K562 (cell line): ENCODE data around the gene FRMD1. TPM values are rescaled to one million over a fixed set of nuclear protein-coding genes. Genes with fewer than 3 reads are reported as not detected.

Experiments
- DIDO1 ChIP-seq: fragments of 450-650 bp; IDR thresholded peaks from 2 replicates; pipeline ENCODE4 v1.6.1; 2016; ENCODE audit warnings: low read depth, missing biosample characterization, missing genetic modification characterization
- PHF20 ChIP-seq: fragments of 450-650 bp; IDR thresholded peaks from 2 replicates; pipeline ENCODE4 v1.6.1; 2018; ENCODE audit not compliant: partially characterized antibody
- TCF3 ChIP-seq: sonication (generic); formaldehyde crosslinking; IDR thresholded peaks from 2 replicates; pipeline ENCODE4 v1.4.0; 2020; ENCODE audit warnings: mild to moderate bottlenecking, missing genetic modification reagents
- ZNF165 ChIP-seq: fragments of 250-450 bp; sonication (Bioruptor Pico); IDR thresholded peaks from 2 replicates; pipeline ENCODE4 v1.4.0; 2020; ENCODE audit warnings: borderline replicate concordance
- ZNF586 ChIP-seq: fragments of 450-650 bp; formaldehyde crosslinking; conservative IDR thresholded peaks from 2 replicates; pipeline ENCODE4 v1.4.0; 2020; ENCODE audit warnings: mild to moderate bottlenecking, moderate library complexity
- polyA plus RNA-seq, 8 experiments: library from polyadenylated mRNA; depleted of rRNA in 4 of 8; stranded (reverse) in 5 of 8; unstranded in 3 of 8; fragments of >200 nt; fragmentation: Nextera tagmentation in 2 of 8; fragmentation: Illumina TruSeq in 1 of 8; extraction: Ambion mirVana in 2 of 8; extraction: Trizol in 1 of 8; gene quantifications; 2 replicates each; pipeline versions ENCODE4 v1.2.1 to v1.2.3, GENCODE V29; 2011 to 2014; ENCODE audit warnings: inconsistent platforms in 1 of 8, missing spikeins in 1 of 8
- total RNA-seq, 7 experiments: library from RNA; depleted of rRNA in 6 of 7; stranded (reverse); fragments of >200 nt in 6 of 7; fragmentation: Illumina TruSeq in 2 of 7; extraction: Trizol in 2 of 7; gene quantifications; 2 replicates each; pipeline versions ENCODE4 v1.2.1 to v1.2.3, GENCODE V29; 2011 to 2021; ENCODE audit warnings: low replicate concordance in 1 of 7
- TF ChIP-seq, protein P1 (sequence below): fragments of 450-650 bp; IDR thresholded peaks from 2 replicates; pipeline ENCODE4 v1.6.1; 2016; ENCODE audit warnings: mild to moderate bottlenecking, moderate library complexity

Gene FRMD1
- total and polyA plus RNA-seq, 9 of the 15 experiments (the other 6 are each of a cell fraction or from before 2014, with no cell fraction given), result 0.01 to 0.04 (median 0.01) TPM; not detected in 6

- TF ChIP-seq, protein P1, sequence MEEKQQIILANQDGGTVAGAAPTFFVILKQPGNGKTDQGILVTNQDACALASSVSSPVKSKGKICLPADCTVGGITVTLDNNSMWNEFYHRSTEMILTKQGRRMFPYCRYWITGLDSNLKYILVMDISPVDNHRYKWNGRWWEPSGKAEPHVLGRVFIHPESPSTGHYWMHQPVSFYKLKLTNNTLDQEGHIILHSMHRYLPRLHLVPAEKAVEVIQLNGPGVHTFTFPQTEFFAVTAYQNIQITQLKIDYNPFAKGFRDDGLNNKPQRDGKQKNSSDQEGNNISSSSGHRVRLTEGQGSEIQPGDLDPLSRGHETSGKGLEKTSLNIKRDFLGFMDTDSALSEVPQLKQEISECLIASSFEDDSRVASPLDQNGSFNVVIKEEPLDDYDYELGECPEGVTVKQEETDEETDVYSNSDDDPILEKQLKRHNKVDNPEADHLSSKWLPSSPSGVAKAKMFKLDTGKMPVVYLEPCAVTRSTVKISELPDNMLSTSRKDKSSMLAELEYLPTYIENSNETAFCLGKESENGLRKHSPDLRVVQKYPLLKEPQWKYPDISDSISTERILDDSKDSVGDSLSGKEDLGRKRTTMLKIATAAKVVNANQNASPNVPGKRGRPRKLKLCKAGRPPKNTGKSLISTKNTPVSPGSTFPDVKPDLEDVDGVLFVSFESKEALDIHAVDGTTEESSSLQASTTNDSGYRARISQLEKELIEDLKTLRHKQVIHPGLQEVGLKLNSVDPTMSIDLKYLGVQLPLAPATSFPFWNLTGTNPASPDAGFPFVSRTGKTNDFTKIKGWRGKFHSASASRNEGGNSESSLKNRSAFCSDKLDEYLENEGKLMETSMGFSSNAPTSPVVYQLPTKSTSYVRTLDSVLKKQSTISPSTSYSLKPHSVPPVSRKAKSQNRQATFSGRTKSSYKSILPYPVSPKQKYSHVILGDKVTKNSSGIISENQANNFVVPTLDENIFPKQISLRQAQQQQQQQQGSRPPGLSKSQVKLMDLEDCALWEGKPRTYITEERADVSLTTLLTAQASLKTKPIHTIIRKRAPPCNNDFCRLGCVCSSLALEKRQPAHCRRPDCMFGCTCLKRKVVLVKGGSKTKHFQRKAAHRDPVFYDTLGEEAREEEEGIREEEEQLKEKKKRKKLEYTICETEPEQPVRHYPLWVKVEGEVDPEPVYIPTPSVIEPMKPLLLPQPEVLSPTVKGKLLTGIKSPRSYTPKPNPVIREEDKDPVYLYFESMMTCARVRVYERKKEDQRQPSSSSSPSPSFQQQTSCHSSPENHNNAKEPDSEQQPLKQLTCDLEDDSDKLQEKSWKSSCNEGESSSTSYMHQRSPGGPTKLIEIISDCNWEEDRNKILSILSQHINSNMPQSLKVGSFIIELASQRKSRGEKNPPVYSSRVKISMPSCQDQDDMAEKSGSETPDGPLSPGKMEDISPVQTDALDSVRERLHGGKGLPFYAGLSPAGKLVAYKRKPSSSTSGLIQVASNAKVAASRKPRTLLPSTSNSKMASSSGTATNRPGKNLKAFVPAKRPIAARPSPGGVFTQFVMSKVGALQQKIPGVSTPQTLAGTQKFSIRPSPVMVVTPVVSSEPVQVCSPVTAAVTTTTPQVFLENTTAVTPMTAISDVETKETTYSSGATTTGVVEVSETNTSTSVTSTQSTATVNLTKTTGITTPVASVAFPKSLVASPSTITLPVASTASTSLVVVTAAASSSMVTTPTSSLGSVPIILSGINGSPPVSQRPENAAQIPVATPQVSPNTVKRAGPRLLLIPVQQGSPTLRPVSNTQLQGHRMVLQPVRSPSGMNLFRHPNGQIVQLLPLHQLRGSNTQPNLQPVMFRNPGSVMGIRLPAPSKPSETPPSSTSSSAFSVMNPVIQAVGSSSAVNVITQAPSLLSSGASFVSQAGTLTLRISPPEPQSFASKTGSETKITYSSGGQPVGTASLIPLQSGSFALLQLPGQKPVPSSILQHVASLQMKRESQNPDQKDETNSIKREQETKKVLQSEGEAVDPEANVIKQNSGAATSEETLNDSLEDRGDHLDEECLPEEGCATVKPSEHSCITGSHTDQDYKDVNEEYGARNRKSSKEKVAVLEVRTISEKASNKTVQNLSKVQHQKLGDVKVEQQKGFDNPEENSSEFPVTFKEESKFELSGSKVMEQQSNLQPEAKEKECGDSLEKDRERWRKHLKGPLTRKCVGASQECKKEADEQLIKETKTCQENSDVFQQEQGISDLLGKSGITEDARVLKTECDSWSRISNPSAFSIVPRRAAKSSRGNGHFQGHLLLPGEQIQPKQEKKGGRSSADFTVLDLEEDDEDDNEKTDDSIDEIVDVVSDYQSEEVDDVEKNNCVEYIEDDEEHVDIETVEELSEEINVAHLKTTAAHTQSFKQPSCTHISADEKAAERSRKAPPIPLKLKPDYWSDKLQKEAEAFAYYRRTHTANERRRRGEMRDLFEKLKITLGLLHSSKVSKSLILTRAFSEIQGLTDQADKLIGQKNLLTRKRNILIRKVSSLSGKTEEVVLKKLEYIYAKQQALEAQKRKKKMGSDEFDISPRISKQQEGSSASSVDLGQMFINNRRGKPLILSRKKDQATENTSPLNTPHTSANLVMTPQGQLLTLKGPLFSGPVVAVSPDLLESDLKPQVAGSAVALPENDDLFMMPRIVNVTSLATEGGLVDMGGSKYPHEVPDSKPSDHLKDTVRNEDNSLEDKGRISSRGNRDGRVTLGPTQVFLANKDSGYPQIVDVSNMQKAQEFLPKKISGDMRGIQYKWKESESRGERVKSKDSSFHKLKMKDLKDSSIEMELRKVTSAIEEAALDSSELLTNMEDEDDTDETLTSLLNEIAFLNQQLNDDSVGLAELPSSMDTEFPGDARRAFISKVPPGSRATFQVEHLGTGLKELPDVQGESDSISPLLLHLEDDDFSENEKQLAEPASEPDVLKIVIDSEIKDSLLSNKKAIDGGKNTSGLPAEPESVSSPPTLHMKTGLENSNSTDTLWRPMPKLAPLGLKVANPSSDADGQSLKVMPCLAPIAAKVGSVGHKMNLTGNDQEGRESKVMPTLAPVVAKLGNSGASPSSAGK, result no peak
- no peak for TF ChIP-seq ZNF586 (CRISPR knock-in tag)
- no peak for TF ChIP-seq ZNF165 (CRISPR knock-in tag)
- no peak for TF ChIP-seq PHF20
- TF ChIP-seq TCF3 (CRISPR knock-in tag), result no peak
- TF ChIP-seq DIDO1 (tag), result no peak
Observed at GRCh38 chr6:168046696-168047095, 32.3 kb downstream of the FRMD1 start (continued).
